Memory B cell (primary cell): ENCODE data around the gene YJU2.
A peak's percentile ranks its signal among the peaks of the same experiment; 100 is the strongest.
"Not testable (repeated sequence)": the region's sequence is repeated elsewhere in the genome, so short reads cannot be mapped to it uniquely, and the experiment has no call there.

Experiments used
- ATAC-seq: fragments of 150-1000 bp; cut with Tn5 transposase; 2 replicates; pipeline ENCODE4 v1.10.0; 2021; ENCODE audit warnings: low read depth, mild to moderate bottlenecking, moderate library complexity
- DNase-seq, 2 donors: peaks; one replicate each; pipeline ENCODE4 v3.0.0; 2022; ENCODE audit warnings: low spot score in 2 of 2
- H3K27ac Mint-ChIP-seq: one replicate; pipeline ENCODE4 v1.8.0; 2022; ENCODE audit warnings: mild to moderate bottlenecking, moderate library complexity, mixed read lengths
- H3K27me3 Mint-ChIP-seq: one replicate; pipeline ENCODE4 v1.8.0; 2022; ENCODE audit warnings: mixed read lengths
- H3K36me3 Mint-ChIP-seq: one replicate; pipeline ENCODE4 v1.8.0; 2022; ENCODE audit warnings: mild to moderate bottlenecking, mixed read lengths
- H3K4me1 Mint-ChIP-seq: one replicate; pipeline ENCODE4 v1.8.0; 2022; ENCODE audit warnings: mixed read lengths
- H3K4me3 Mint-ChIP-seq: one replicate; pipeline ENCODE4 v1.8.0; 2022; ENCODE audit warnings: mild to moderate bottlenecking, moderate library complexity, mixed read lengths
- H3K9me3 Mint-ChIP-seq: one replicate; pipeline ENCODE4 v1.8.0; 2022; ENCODE audit warnings: mixed read lengths

The YJU2 gene

GRCh38 chr19:4216846-4217245 is 30.0 kb upstream of the YJU2 start:
- no peak overlapping the region for H3K27ac Mint-ChIP-seq
- H3K4me3 Mint-ChIP-seq, result no peak overlapping the region
- peaks cover 15% of the 10 kb centered on the region for H3K4me1 Mint-ChIP-seq
- no peaks in the 10 kb centered on the region for H3K36me3 Mint-ChIP-seq
- no peak for ATAC-seq
- peaks cover 8% of the 10 kb centered on the region for H3K27me3 Mint-ChIP-seq
- no peaks in the 10 kb centered on the region for H3K9me3 Mint-ChIP-seq
- DNase-seq, result no peak

- Mint-ChIP-seq H3K4me1 (peaks cover 17% of the 10 kb centered on the region), H3K27ac (no peak overlapping the region), H3K4me3 (no peak overlapping the region), H3K36me3 (no peaks in the 10 kb centered on the region), H3K9me3 (no peaks in the 10 kb centered on the region), H3K27me3 (peaks cover 4% of the 10 kb centered on the region)
- no peak for DNase-seq
- no peak for ATAC-seq
These were observed 29.2 kb upstream of the YJU2 start for GRCh38 chr19:4217429-4218264.

GRCh38 chr19:4218523-4218922 is 28.4 kb upstream of the YJU2 start:
- H3K4me3 Mint-ChIP-seq, ATAC-seq, H3K36me3 Mint-ChIP-seq, DNase-seq, H3K9me3 Mint-ChIP-seq, H3K27me3 Mint-ChIP-seq, H3K27ac Mint-ChIP-seq: not testable (repeated sequence)
- peaks cover 13% of the 10 kb centered on the region for H3K4me1 Mint-ChIP-seq

GRCh38 chr19:4220188-4220587 is 26.7 kb upstream of the YJU2 start:
- ATAC-seq (no peak), DNase-seq (no peak)
- Mint-ChIP-seq H3K27ac (no peak overlapping the region), H3K4me1 (peaks cover 5% of the 10 kb centered on the region), H3K36me3 (no peaks in the 10 kb centered on the region), H3K27me3 (no peaks in the 10 kb centered on the region), H3K4me3 (no peak overlapping the region), H3K9me3 (no peaks in the 10 kb centered on the region)

GRCh38 chr19:4224470-4224869 is 22.4 kb upstream of the YJU2 start:
- ATAC-seq, result no peak
- peaks cover 2% of the 10 kb centered on the region for H3K36me3 Mint-ChIP-seq
- H3K27me3 Mint-ChIP-seq, result peaks cover 2% of the 10 kb centered on the region
- no peak overlapping the region for H3K27ac Mint-ChIP-seq
- peaks cover 10% of the 10 kb centered on the region for H3K4me1 Mint-ChIP-seq
- H3K4me3 Mint-ChIP-seq, result no peak overlapping the region
- no peak for DNase-seq
- no peaks in the 10 kb centered on the region for H3K9me3 Mint-ChIP-seq

GRCh38 chr19:4225885-4226284 is 21.0 kb upstream of the YJU2 start:
- no peak overlapping the region for H3K27ac Mint-ChIP-seq
- H3K4me3 Mint-ChIP-seq, result no peak overlapping the region
- peaks cover 2% of the 10 kb centered on the region for H3K36me3 Mint-ChIP-seq
- peaks cover 2% of the 10 kb centered on the region for H3K27me3 Mint-ChIP-seq
- H3K9me3 Mint-ChIP-seq, result no peaks in the 10 kb centered on the region
- H3K4me1 Mint-ChIP-seq, result peaks cover 12% of the 10 kb centered on the region
- ATAC-seq, result no peak
- DNase-seq, result no peak

- no peaks in the 10 kb centered on the region for H3K9me3 Mint-ChIP-seq
- H3K36me3 Mint-ChIP-seq, result peaks cover 2% of the 10 kb centered on the region
- ATAC-seq (no peak), DNase-seq (no peak)
- H3K27me3 Mint-ChIP-seq, result peaks cover 2% of the 10 kb centered on the region
- no peak overlapping the region for H3K27ac Mint-ChIP-seq
- no peak overlapping the region for H3K4me3 Mint-ChIP-seq
- peaks cover 7% of the 10 kb centered on the region for H3K4me1 Mint-ChIP-seq
These were observed 19.1 kb upstream of the YJU2 start for GRCh38 chr19:4227771-4228170.

- Mint-ChIP-seq H3K9me3 (no peaks in the 10 kb centered on the region), H3K4me1 (peaks cover 9% of the 10 kb centered on the region), H3K27ac (no peak overlapping the region), H3K36me3 (peaks cover 4% of the 10 kb centered on the region), H3K4me3 (no peak overlapping the region), H3K27me3 (peaks cover 4% of the 10 kb centered on the region)
- DNase-seq, result no peak
- ATAC-seq, result no peak
These were observed 18.1 kb upstream of the YJU2 start for GRCh38 chr19:4228765-4229178.

GRCh38 chr19:4229179-4229931 is 17.5 kb upstream of the YJU2 start, which contains the start of gene EBI3:
Gene EBI3, plus strand, starts transcription at chr19:4229523. Its CDS starts 28 bp downstream, at chr19:4229551.
- Mint-ChIP-seq H3K9me3 (no peaks in the 10 kb centered on the region), H3K27ac (no peak within 1 kb of the TSS), H3K4me1 (peaks cover 9% of the 10 kb centered on the region), H3K4me3 (peak within 1 kb of the TSS; percentile 37), H3K27me3 (peaks cover 4% of the 10 kb centered on the region), H3K36me3 (peaks cover 4% of the 10 kb centered on the region)
- ATAC-seq, result peak; percentile 84
- peak; percentile 57 to 59 for DNase-seq

GRCh38 chr19:4230237-4230636 is 16.6 kb upstream of the YJU2 start:
- H3K9me3 Mint-ChIP-seq, H3K27ac Mint-ChIP-seq, H3K36me3 Mint-ChIP-seq, DNase-seq, ATAC-seq, H3K27me3 Mint-ChIP-seq, H3K4me1 Mint-ChIP-seq: not testable (repeated sequence)
- H3K4me3 Mint-ChIP-seq, result peak overlapping the region; percentile 37

- H3K27ac Mint-ChIP-seq, ATAC-seq, H3K27me3 Mint-ChIP-seq, DNase-seq, H3K9me3 Mint-ChIP-seq, H3K4me3 Mint-ChIP-seq, H3K36me3 Mint-ChIP-seq, H3K4me1 Mint-ChIP-seq: not testable (repeated sequence)
These were observed 15.4 kb upstream of the YJU2 start for GRCh38 chr19:4231521-4231920.

- H3K27ac Mint-ChIP-seq, H3K9me3 Mint-ChIP-seq, DNase-seq, ATAC-seq, H3K27me3 Mint-ChIP-seq, H3K4me1 Mint-ChIP-seq, H3K4me3 Mint-ChIP-seq, H3K36me3 Mint-ChIP-seq: not testable (repeated sequence)
These were observed 14.7 kb upstream of the YJU2 start for GRCh38 chr19:4232139-4232538.

- ATAC-seq (no peak), DNase-seq (peak in 1 of 2 donors; percentile 35)
- H3K27me3 Mint-ChIP-seq, result peaks cover 1% of the 10 kb centered on the region
- peaks cover 3% of the 10 kb centered on the region for H3K36me3 Mint-ChIP-seq
- peaks cover 6% of the 10 kb centered on the region for H3K4me1 Mint-ChIP-seq
- H3K27ac Mint-ChIP-seq, result no peak overlapping the region
- H3K4me3 Mint-ChIP-seq, result no peak overlapping the region
- H3K9me3 Mint-ChIP-seq, result no peaks in the 10 kb centered on the region
These were observed 14.1 kb upstream of the YJU2 start for GRCh38 chr19:4232614-4233281.

GRCh38 chr19:4233282-4233853 is 13.5 kb upstream of the YJU2 start:
- DNase-seq (peak; percentile 76 to 81), ATAC-seq (peak; percentile 33)
- Mint-ChIP-seq H3K27ac (no peak overlapping the region), H3K27me3 (peaks cover 1% of the 10 kb centered on the region), H3K9me3 (no peaks in the 10 kb centered on the region), H3K4me1 (peaks cover 6% of the 10 kb centered on the region), H3K36me3 (peaks cover 3% of the 10 kb centered on the region), H3K4me3 (peak overlapping the region; percentile 52)
